Thyroid gland (tissue), 4 donors: ENCODE results near the gene KIAA0930. TPM values are rescaled to one million over a fixed set of nuclear protein-coding genes. Genes with fewer than 3 reads are reported as not detected.

Experiments
- DNase-seq, 2 donors: peaks; one replicate each; pipeline ENCODE4 v3.0.0-alpha.2; 2019
- H3K27ac ChIP-seq, 3 donors: fragments of 200-600 bp; sonication (generic); 1 replicate in 2 of 3; 2 replicates in 1 of 3; pipeline ENCODE4 v1.5.1; 2016 to 2019; ENCODE audit warnings: mild to moderate bottlenecking in 1 of 3, moderate library complexity in 1 of 3
- H3K27me3 ChIP-seq: fragments of 200-600 bp; sonication (generic); one replicate; pipeline ENCODE4 v1.5.1; 2019
- H3K36me3 ChIP-seq, 2 donors: fragments of 200-600 bp; sonication (generic); one replicate each; pipeline ENCODE4 v1.5.1; 2016 to 2019
- H3K4me1 ChIP-seq, 2 donors: fragments of 200-600 bp; sonication (generic); one replicate each; pipeline ENCODE4 v1.5.1; 2017 to 2019
- H3K4me3 ChIP-seq, 3 donors: fragments of 200-600 bp; sonication (generic); replicated peaks in 1 of 3; 1 replicate in 2 of 3; 2 replicates in 1 of 3; pipeline ENCODE4 v1.5.1; 2016; ENCODE audit warnings: mild to moderate bottlenecking in 1 of 3
- H3K9me3 ChIP-seq: fragments of 200-600 bp; sonication (generic); one replicate; pipeline ENCODE4 v1.5.1; 2017
- POLR2A ChIP-seq, 2 donors: fragments of 450-650 bp; IDR thresholded peaks; one replicate each; pipeline ENCODE4 v1.6.1; 2017; ENCODE audit warnings: antibody characterized with exemption in 2 of 2, mild to moderate bottlenecking in 2 of 2, moderate library complexity in 1 of 2
- WGBS, 2 donors: methylation state at CpG; one replicate each; pipeline ENCODE4 v1.1.5; 2017; 5-methylcytosine and 5-hydroxymethylcytosine counted together
- intact Hi-C: fragments of 100-400 bp; cut with DNase I; formaldehyde crosslinking; loops from one replicate; pipeline ENCODE4 v1.15.1; 2023
- total RNA-seq, 4 donors: library from RNA; depleted of rRNA; stranded (reverse); fragments of >200 nt; gene quantifications; one replicate each; pipeline ENCODE4 v1.2.3, GENCODE V29; 2016
- TF ChIP-seq, protein P1 (sequence below), 6 experiments: fragments of 200-600 bp in 3 of 6; fragments of 450-650 bp in 3 of 6; sonication (generic) in 3 of 6; IDR thresholded peaks; one replicate each; pipeline ENCODE4 v1.5.1; 2016 to 2019; ENCODE audit warnings: antibody characterized with exemption in 6 of 6, mild to moderate bottlenecking in 2 of 6, inconsistent platforms in 1 of 6, moderate library complexity in 1 of 6

KIAA0930 gene
- total RNA-seq, 4 donors from 2014 or later, result 21.0 to 42.7 (median 25.0) TPM

DNA sequence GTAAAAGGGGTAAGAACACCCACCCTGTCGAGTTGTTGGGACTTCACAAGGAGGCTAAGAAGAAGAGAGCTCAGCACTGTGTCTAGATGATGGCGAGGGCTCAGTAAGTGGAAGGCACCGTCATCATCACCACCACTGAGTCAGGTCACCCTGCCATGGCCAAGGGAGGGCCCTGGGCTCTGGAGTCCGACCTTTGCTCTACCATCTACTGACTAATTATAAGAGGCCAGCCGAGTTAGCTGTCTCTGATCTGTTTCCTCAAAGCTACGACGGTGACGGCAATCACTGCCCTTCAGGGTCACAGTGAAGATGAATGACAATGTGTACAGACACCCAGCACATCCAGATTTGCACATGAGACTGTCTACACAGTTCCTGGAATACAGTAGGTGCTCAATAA is 29.3 kb downstream of the KIAA0930 start:
- TF ChIP-seq, protein P1, sequence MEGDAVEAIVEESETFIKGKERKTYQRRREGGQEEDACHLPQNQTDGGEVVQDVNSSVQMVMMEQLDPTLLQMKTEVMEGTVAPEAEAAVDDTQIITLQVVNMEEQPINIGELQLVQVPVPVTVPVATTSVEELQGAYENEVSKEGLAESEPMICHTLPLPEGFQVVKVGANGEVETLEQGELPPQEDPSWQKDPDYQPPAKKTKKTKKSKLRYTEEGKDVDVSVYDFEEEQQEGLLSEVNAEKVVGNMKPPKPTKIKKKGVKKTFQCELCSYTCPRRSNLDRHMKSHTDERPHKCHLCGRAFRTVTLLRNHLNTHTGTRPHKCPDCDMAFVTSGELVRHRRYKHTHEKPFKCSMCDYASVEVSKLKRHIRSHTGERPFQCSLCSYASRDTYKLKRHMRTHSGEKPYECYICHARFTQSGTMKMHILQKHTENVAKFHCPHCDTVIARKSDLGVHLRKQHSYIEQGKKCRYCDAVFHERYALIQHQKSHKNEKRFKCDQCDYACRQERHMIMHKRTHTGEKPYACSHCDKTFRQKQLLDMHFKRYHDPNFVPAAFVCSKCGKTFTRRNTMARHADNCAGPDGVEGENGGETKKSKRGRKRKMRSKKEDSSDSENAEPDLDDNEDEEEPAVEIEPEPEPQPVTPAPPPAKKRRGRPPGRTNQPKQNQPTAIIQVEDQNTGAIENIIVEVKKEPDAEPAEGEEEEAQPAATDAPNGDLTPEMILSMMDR (IDR thresholded peaks at IDR 0.05), result no peak
- no peak for TF ChIP-seq POLR2A (IDR thresholded peaks at IDR 0.05)
- H3K27ac ChIP-seq, result no peak overlapping the region
- no peaks in the 10 kb centered on the region for H3K9me3 ChIP-seq
- H3K4me1 ChIP-seq, result peaks cover 7 to 21% of the 10 kb centered on the region in 2 donors
- intact Hi-C loops, result no loop called here
- DNase-seq, result no peak
- no peak overlapping the region for H3K4me3 ChIP-seq
- H3K36me3 ChIP-seq, result no peaks in the 10 kb centered on the region
- no peaks in the 10 kb centered on the region for H3K27me3 ChIP-seq
- WGBS, 2 donors, result 86 to 87% methylated on average over 8 of the region's 8 CpGs

DNA sequence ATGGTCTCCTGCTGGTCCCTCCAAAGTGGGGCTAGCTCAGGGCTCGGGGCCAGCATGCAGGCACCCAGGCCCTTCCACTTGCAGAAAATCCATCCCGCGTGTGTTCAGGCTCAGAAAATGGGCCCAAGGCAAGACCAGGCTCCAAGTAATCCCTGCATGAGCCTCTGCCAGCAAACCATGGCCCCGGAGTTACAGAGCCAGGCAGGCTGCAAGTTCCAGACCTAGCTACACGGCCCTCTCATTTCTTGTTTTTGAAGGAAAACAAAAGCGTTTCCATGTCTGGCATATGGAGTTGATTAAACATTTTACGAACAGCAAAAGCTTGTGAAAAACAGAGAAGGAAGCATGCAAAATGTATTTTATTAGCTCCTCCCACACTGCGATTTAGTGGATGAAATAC is 29.7 kb downstream of the KIAA0930 start:
- DNase-seq, result no peak
- no peak overlapping the region for H3K4me3 ChIP-seq
- no peaks in the 10 kb centered on the region for H3K36me3 ChIP-seq
- H3K27ac ChIP-seq, result no peak overlapping the region
- WGBS, 2 donors, result 79 to 95% methylated on average over 8 of the region's 8 CpGs
- H3K9me3 ChIP-seq, result no peaks in the 10 kb centered on the region
- intact Hi-C loops, result no loop called here
- no peaks in the 10 kb centered on the region for H3K27me3 ChIP-seq
- TF ChIP-seq POLR2A (IDR thresholded peaks at IDR 0.05), result no peak
- TF ChIP-seq, protein P1 (IDR thresholded peaks at IDR 0.05), result no peak
- H3K4me1 ChIP-seq, result peaks cover 7 to 17% of the 10 kb centered on the region in 2 donors

DNA sequence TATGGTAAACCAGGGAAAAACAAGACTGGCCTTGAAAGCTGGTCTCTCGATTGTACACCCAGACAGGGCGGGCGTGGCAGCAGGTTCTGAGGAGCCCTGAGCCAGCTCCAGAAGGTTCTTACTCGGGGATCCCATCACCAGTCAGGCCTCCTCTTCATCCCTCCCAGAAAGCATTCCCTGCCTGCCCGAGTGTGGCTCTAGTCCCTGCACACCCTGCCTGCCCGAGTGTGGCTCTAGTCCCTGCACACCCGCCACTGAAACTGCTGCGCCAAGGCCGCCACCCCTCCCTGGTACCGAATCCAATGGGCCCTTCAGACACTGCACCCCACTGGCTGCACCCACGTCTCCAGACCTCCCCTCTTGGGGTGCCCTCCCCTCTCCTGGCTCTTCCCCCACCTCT is 30.1 kb downstream of the KIAA0930 start:
- H3K9me3 ChIP-seq, result no peaks in the 10 kb centered on the region
- DNase-seq, result no peak
- peaks cover 7 to 17% of the 10 kb centered on the region in 2 donors for H3K4me1 ChIP-seq
- no peak for TF ChIP-seq POLR2A (IDR thresholded peaks at IDR 0.05)
- TF ChIP-seq, protein P1 (IDR thresholded peaks at IDR 0.05), result no peak
- H3K36me3 ChIP-seq, result no peaks in the 10 kb centered on the region
- WGBS, 2 donors, result 78 to 87% methylated on average over 7 to 10 of the region's 11 CpGs
- intact Hi-C loops, result no loop called here
- H3K4me3 ChIP-seq, result no peak overlapping the region
- no peak overlapping the region for H3K27ac ChIP-seq
- no peaks in the 10 kb centered on the region for H3K27me3 ChIP-seq

DNA sequence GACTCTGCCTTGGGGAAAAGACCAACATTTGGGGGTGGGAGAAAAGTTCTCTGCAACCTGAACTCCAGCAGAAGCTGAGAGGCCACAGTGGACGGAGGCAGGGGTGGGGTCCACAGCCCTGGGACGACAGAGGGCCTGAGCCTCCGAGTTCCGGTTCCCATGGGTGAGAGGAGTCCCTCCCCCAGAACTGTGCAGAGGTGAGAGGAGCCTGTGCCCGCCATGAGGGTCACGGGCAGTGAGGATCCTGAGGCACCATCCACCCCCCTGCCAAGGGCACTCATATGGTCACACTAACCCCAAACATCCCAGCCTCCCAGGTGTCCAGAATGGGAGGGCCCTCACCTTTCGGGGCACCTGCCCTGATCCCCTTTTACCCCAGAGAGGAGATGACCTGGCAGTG is 30.5 kb downstream of the KIAA0930 start:
- intact Hi-C loops, result no loop called here
- DNase-seq, result no peak
- no peaks in the 10 kb centered on the region for H3K27me3 ChIP-seq
- 94% methylated on average over 6 to 7 of the region's 7 CpGs for WGBS, 2 donors
- H3K36me3 ChIP-seq, result no peaks in the 10 kb centered on the region
- no peaks in the 10 kb centered on the region for H3K9me3 ChIP-seq
- peaks cover 7 to 17% of the 10 kb centered on the region in 2 donors for H3K4me1 ChIP-seq
- H3K4me3 ChIP-seq, result no peak overlapping the region
- H3K27ac ChIP-seq, result no peak overlapping the region
- TF ChIP-seq, protein P1 (IDR thresholded peaks at IDR 0.05), result no peak
- TF ChIP-seq POLR2A (IDR thresholded peaks at IDR 0.05), result no peak

DNA sequence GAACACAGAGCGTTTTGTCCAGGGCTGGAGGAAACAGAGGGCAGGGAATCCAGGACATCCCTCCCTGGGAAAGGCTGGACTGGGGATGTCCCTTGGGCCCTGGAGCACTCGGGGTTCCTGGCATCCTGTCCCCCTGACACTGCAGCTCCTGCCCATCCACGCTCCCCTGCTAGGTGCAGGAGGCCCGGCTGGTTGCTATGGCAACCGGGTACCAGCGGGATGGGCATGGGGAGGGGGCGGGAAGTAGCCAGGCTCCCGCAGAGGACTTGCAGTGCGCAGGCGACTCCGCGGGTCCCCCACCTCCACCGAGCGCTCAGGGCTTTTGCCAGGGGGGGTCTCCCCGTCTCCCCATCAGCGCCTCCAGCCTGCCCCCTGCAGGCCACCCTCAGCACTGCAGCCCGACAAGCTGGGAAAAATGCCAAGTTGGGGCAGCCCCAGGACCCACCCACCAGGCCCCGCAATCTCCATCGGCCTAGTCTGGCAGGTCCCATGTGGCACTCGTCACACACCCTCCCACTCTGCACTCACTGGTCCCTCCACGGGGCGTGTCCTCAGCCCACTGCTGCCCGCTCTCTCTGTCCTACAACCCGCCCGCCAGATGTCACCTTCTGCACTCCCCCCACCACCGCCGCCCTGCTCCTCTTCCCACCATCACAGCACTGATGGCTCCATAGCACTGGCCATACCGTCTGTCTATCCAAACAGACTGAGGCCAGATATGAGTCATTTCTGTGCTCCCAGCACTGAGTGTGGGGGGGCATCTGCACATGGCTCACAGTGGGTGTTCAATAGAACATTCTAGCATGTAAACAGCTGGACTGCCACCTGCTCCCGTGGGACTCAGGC is 31.5 kb downstream of the KIAA0930 start:
- peaks cover 7 to 17% of the 10 kb centered on the region in 2 donors for H3K4me1 ChIP-seq
- DNase-seq, result no peak

More for the DNA sequence above, 31.5 kb downstream of the KIAA0930 start:
- no peak overlapping the region for H3K4me3 ChIP-seq
- intact Hi-C loops, result no loop called here
- H3K36me3 ChIP-seq, result no peaks in the 10 kb centered on the region
- H3K27me3 ChIP-seq, result no peaks in the 10 kb centered on the region
- H3K9me3 ChIP-seq, result no peaks in the 10 kb centered on the region
- H3K27ac ChIP-seq, result no peak overlapping the region
- TF ChIP-seq, protein P1 (IDR thresholded peaks at IDR 0.05), result peak in 5 of 6 experiments; percentile 10 to 43 (median 24)
- no peak for TF ChIP-seq POLR2A (IDR thresholded peaks at IDR 0.05)
- WGBS, 2 donors, result 48% methylated on average over 14 to 22 of the region's 29 CpGs
